ENCODE data around the gene GPR17. TPM values are rescaled to one million over a fixed set of nuclear protein-coding genes. Genes with fewer than 3 reads are reported as not detected.

Gene GPR17
- total RNA-seq, 1 donor from 2014 or later, result not detected

DNA sequence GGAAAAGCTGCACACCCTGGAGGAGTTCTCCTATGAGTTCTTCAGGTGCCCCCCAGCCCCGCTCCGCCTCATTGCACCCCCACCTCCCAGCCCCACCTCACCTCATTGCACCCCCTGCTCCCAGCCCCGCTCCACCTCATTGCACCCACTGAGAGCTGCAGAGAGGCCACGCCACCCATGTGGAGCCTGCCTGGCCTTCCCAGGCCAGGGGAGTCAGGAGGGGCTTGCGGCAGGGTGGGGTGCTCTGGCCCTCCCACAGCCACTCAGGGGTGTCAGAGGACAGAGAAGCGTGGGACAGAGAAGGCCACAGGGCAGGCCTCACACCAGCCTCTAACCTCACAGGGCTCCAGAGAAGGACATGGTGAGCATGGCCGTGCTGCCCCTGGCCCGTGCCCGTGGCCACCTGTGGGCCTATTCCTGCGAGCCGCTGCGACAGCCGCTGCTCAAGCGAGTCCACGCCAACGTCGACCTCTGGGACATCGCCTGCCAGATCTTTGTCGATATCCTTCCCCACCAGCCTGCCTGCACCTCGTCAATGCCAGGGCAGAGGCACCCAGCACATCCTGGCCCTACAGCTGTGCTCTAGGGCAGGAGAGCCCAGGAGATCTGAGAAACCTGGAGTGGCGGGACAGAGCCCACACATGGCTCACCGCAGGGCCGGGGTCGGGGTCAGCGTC, 15.0 kb upstream of the GPR17 start:
- no peak for DNase-seq

DNA sequence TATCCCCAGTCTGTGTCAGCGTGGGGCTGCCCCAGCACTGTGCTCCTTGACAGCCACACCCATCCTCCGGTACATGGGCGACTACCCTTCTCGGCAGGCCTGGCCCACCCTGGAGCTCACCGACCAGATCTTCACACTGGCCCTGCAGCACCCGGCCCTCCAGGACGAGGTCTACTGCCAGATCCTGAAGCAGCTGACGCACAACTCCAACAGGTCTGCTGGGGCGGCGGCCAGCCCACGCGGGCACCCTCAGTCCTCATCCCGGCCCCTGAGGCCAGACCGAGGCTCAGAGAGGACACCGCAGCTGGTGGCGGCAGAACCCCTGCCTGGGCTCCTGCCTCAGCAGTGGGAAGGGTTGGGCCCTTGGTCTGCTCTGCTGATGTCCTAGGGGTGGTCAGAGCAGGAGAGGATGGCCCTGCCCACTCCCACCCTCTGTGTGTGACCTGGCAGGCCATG, 14.4 kb upstream of the GPR17 start:
- no peak for DNase-seq

DNA sequence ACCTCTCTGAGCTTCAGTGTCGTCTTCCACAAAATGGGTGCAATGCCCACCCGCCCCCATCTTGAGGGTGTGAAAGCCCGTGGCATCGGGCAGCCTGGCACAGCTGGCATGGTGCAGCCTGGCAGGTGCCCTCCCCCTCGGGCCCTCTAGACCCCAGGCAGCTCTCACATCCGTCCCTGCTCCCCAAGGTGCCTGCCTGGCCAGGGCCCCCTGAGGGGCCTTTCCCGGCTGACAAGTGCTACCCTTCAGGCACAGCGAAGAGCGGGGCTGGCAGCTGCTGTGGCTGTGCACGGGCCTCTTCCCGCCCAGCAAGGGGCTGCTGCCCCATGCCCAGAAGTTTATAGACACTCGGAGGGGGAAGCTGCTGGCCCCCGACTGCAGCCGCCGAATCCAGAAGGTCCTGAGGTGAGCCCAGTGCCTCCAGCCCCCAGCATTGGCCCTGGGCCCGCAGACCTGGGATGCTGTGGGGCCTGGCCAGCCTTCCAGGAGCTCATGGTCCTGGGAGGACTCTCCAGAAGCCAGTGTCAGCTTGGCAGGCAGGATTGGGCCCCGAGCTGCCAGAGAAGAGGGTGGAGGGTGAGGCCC, 13.9 kb upstream of the GPR17 start:
- no peak for DNase-seq

DNA sequence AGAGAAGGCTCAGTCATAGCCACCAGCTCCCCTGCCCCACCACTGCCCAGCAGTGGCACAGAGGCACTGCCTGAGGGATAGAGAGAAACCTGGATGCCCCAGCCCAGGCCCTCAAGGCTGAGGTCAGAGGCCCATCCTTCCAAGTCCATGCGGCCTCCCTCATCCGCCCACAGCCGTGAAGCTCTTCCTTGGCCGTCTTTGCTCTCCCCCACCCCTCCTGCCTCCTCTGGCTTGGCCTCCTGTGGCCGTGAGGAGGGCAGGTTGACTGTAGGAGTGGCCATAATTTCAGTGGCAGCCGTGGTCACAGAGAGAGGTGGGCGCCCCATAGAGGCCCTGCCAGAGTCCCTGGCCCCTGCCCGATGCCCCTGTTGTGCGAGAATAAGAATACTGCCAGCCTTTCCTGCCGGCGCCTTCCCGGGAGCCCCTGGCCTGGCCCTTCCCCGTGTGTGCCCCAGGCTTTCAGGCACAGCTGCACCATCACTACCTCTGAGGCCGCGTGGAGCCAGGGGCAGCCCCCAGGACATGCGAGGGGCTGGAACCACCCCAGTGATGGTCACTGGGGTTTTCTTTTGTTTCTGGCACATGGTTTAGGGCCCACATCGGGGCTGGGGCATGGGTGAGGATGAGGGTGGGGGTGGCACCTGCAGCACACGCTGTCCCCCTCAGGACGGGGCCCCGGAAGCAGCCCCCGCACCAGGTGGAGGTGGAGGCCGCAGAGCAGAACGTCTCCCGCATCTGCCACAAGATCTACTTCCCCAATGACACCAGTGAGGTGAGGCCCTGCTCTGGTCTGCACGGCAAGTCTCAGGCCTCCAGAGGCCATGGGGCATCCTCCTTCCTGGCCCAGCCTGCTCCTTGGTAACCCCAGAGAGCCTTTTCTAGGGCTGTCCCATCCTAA, 13.1 kb upstream of the GPR17 start:
- DNase-seq, result no peak

DNA sequence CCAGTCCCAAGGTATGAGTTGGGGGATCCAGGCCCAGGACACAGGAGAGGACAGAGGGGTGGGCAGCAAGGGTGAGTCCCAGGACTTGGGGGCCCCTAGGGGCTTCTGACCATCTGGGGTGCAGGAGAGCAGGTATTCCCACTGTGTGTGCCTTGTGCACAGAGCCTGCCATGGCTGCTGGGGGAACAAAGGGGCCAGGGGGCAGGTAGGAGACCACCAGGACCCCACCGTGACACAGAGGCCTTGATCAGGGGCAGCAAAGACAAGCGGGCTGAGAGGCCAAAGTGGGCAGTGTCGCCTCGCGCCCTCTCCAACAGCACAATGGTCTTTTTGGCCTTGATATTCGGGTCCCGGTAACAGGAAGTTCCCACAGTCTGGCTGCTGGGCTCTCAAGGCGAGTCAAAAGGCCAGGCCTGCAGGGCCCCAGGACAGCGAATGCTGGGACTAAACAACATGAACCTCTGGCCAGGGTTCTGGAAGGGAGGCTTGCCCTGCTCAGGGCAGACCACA, 12.3 kb upstream of the GPR17 start:
- peak; percentile 47 for DNase-seq

DNA sequence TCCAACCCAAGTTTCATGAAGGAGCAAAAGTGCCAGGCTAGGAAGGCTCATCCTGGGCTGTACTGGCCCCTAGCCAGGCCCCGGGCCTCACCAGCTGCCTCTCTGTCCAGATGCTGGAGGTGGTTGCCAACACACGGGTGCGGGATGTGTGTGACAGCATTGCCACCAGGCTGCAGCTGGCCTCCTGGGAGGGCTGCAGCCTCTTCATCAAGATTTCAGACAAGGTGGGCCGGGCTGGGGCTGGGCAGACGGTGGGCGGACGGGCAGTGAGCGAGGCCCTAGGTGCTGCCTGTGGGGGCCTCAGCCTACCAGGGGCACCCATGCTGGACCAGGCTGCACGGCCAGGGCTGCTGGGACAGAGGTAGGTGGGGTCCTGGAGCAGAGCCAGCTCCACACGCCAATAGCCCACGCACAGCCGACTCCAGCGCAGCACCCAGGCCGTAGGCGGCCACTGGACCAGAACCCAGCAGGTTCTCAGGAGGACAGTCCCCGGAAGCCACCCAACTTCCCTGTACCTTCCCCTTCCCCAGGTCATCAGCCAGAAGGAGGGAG, 11.8 kb upstream of the GPR17 start:
- DNase-seq, result no peak

DNA sequence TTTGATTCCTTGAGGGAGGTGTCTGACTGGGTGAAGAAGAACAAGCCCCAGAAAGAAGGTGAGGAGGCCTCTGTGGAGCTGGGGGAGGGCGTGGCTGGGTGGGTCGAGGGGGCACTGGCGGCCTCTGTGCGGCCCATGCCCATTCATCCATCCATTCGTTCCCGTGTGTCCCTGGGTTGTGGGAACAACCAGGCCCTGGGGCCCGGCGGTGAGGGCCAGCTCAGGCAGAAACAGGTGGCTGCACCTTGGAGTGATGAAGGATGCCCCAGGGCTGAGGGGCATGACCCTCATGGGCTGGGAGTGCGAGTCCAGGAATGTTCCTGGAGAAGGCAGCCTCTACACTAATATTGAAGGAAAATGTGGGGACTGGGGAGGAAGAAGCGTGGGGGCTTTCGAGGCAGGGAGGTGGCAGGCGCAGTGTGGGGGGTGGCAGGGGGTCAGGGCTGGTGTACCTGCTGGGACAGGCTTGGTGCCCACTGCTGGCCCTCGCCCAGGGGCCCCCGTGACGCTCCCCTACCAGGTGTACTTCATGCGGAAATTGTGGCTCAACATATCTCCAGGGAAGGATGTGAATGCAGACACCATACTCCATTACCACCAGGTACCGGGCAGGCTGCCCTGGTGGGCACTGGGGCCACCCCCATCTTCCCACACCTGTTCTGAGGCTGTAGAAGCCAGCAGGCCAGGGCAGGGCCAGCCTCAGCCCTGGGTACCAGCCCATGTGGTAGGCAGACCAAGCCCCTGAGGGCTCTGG, 11.2 kb upstream of the GPR17 start:
- DNase-seq, result no peak

DNA sequence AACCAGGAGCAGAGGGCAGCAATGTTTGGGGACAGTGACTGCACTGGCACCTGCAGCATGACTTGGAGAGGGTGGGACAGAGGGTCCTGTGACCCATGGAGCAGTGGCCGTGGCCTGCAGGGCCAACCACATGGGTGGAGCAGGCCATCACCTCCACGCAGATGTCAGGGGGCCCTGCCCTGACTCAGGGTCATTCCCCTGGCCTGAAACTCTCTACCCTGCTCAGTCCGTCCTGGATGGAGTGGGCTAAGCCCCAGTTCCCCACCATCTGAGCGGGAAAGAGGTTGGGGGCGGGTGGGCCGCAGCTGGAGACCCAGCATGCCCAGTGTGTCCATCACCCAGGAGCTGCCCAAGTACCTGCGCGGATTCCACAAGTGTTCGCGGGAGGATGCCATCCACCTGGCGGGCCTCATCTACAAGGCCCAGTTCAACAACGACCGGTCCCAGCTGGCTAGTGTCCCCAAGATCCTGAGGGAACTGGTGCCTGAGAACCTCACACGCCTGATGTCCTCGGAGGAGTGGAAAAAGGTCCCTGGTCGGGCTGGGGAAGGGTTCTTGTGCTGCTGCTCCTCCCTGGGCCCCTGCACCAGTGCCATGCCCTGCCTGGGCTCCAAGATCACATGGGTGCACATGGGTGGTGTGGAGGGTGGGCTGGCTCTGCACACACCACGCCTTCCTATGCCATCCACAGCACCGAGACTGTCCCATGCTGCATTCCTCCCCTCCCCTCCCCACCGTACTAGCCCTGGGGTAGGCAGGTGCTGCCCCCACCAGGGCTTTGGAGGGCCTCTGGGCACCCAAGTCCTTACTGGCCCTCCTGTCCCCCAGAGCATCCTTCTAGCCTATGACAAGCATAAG, 10.3 kb upstream of the GPR17 start:
- no peak for DNase-seq

DNA sequence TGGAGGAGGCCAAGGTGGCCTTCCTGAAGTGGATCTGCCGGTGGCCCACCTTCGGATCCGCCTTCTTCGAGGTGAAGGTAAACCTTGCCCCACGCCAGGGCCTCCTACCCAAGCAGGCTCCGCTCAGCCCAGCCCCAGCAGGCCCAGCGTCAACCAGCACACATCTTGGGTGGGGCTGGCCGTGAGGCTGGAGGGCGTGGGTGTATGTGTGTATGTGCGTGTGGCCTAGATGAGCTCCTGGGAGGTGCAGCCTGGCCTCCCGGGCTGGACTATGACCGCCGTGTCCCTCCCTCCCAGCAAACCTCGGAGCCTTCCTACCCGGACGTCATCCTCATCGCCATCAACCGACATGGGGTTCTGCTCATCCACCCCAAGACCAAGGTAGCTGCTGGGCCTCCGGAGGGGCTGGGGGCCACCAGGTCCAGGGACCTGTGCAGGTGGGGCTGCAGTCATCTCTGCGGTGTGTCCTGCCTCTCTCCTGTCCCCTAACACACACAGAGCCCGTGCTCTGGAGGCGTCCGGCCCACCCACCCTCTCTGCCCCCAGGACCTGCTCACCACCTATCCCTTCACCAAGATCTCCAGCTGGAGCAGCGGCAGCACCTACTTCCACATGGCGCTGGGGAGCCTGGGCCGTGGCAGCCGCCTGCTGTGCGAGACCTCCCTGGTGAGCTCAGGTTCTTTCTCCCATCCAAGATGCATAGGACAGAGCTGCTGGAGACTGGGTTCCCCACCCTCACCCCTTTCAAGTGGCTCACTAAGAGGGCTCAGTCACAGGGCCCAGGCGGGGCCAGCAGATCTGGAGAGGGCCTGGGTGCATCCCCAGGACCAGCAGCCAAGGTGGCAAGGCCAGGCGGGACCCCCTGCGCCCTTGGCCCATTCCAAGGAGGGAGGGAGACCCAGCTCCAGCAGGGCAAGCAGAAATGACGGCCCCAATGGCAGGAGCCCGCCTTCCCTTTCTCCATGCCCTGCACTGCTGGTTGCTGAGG, 9.4 kb upstream of the GPR17 start:
- DNase-seq, result no peak

DNA sequence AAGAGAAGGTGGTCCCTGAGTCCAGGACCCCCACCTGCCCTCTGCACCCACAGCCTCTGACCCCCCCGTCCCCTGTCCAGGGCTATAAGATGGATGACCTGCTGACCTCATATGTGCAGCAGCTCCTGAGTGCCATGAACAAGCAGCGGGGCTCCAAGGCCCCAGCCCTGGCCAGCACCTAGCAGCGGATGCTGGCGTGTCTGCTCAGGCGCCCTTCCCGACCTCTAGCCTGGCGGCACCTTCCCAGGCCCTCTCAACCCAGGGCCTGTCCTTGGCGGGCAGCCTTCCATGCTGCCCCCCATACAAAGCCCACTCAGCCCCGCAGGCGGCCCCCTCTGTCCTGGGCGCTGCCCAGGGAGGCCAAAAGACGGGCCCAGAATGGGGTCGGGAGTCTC, 8.7 kb upstream of the GPR17 start:
- peak; percentile 45 for DNase-seq

DNA sequence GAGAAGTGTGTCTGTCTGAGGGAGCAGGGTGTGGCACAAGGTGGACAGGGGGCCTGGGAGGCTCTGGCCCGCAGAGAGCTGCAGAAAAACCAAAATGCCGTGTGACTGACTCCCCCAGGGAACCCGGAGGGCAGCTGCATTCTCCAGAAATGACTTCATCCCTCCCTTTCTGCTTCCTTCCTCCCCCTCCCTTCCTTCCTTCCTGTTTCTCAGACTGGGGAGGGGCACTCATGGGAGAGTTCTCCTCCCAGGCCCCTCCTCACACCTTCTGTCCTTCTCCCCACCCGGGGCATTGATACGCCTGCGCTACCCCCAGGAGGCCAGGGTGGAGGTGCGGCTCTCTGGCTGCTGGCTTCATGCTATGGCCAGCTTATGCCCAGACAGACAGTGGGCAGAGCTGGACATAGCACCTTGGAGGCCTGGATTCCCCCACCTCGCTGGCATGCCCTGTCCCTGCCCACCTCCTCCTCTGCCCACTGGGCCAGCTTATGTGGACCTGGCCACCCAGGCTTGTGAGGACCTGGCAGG, 8.2 kb upstream of the GPR17 start:
- peak; percentile 65 for DNase-seq

DNA sequence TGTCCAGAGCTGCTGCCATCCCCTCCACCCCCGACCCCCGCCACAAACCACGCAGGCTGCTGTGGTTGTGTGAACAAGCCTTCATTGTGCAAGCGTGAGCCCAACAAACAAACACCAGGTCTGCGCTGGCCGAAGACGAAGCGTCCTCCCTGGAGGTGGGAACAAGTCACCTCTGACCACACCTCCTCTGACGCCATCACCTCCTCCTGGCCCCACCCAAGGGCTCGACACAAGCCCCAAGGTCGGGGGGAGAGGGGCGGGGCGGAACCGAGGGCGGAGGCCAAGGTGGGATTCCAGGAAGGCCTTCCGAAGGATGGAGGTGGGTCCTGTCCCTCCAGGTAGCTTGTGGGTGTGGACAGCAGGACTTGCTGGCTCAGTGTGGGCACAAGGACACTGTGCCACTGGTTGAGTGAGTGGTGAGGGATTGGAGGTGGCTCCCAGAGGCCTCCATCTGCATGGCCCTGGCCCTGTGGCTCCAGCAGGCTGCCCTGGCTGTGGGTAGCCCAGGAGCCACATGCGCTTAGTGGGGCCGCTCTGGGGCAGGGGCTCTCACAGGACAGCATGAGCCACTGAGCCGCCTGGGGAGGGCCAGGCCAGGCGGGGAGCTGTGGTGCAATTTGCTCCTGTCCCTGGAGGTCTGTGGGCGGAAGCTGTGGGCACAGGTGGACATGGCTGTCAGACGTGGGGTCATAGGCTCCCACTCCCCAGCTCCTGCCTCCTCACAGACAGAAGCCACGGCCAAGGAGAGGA, 7.4 kb upstream of the GPR17 start:
- DNase-seq, result peak; percentile 39

DNA sequence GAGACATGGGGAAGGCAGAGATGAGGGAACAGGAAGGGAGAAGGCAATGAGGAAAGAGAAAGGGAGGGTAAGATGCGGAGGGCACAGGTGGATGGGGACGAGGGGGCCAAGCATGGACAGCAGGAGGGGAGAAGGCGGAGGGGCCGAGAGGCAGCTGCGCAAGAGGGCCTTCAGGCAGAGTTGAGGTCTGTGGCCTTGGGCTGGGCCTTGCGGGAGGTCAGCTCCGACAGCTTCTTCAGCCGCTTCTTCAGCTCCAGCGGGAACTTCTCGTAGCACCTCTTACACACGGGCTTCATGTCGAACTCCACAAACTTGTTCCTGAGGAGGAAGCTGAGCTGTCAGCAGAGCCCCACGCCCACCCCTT, 6.9 kb upstream of the GPR17 start:
- no peak for DNase-seq

DNA sequence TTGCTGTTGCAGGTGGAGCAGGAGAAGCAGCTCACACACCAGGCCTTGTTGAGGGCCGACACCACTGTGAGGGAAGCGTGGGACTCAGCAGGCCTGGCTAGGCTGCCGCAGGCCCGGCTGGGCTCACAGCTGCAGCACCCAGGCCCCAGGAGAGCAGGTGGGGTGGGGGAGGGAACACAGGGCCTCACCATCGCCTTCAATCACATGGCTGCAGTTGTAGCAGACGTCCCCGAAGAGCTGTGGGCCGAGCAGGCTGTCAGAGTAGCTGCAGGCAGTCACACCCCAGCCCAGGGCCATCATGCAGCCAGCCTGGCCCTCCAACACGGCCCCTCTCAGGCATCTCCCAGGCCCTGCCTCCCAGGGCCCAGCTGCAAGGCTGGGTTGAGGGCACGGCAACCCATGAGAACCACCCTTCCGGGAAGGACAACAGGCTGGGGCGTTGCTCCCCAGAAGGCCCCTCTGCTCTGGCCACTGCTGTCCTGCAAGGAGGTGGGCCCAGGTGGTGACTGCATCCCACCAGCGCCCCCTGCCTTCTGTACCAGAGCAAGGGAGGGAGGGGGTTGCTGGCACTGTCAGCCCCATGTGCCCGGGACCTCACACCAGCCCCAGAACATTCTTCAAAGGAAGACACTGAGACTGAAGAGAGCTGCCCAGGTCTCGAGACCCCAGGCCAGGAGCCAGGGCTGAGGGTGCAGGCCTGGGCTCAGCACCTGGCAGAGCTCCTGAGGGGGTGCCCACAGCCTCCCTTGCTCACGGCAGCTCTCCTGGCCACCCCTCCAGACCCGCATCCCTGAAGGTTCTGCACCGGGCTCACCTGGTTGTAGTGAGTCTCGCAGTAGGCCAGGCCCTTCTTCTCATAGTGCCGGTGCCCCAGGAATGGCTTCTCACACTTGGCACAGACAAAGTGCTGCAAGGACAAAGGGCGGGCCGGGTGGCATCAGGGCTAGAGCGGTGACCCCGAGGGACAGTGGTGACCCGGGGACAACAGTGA, 5.6 kb upstream of the GPR17 start:
- peak; percentile 45 for DNase-seq

DNA sequence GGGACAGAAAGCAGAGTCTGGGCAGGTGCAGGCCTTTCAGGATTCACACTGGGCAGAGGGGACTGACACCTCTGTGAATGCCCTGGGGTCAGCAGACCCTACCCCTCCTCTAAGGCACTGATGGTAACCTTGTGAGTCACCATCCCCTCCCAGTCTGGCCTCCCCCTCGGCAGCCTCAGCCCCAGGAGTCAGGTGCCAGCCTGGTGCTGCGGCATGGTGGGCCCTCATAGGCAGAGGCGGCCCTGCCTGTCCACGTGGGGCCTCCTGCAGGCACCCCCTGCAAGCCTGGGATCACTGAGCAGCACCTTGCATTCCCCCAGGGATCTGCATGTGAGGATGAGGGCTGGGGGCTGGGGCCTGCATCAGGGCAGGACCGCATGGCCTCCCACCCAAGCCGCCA, 4.8 kb upstream of the GPR17 start:
- no peak for DNase-seq

DNA sequence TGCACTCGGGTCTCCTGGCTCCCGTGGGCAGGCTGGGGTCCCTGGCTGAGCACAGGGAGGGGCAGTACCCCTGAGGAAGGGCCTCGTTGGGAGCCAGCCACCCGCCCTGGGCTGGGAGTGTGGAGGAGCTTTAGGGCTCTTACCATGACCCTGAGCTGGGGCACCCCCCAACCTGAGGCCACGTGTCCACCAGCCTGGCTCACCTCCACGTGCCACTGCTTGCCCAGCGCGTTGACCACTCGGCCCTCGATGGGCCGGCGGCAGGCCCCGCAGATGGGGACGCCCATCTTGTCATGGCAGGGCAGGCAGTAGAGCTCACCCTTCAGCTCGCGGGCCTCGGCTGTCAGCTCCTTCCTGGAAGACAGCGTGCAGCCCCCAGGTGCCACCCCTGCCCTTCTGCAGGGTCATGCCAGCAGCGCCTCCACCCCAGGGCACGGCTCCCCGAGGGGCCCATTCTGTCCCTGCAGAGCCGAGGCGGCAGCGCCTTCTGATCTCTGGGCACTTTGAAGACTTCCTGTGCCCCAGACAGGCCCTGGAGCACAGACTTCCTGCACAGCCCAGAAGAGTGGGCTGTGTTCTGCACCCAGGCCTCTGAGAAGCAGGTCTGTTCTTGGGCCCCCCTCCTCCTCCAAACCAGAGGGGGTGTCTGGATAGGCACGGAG, 4.0 kb upstream of the GPR17 start:
- DNase-seq, result no peak

DNA sequence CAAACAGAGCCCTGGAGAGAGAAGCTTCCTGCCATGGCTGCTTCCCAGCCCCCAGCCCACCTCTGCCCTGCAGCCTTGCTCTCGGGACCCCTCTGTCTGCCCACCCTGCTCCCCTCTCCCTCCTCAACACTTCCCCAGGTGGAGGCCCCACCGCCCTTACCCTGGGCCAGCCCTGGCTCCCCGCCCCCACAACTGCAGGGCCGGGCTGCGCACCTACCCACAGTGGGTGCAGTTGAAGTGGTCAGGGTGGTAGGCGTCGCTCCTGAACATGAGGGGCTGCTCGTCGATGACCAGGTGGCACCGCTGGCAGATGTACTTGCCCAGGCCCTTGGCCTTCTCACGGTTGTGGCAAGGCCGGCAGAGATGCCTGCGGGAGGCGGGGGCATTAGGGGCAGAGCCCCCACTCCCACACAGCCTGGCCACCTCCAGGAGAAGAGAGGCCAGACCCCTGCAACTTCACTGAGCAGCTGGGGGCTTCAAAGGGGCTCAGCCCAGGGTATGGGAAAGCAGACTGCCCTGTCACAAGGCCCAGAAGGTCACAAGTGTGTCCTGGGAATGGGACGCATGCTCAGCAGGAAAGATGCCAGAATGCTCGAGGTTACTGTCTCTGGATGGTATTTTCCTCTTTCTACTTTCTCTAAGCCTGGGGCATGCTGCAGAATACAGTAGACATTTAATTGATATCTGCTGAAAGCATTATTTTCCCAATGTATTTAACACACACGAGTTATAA, 3.1 kb upstream of the GPR17 start:
- DNase-seq, result no peak

Measured in dermis blood vessel endothelial cell (primary cell).